ENCODE results near the gene PNLIPRP2. TPM values are rescaled to one million over a fixed set of nuclear protein-coding genes. Genes with fewer than 3 reads are reported as not detected.

The PNLIPRP2 gene
- total and polyA plus RNA-seq, 2 of the 8 experiments (the other 6 are each of a cell fraction or from before 2014, with no cell fraction given): 0.11 TPM; not detected in 1

- H2AFZ ChIP-seq (ENCODE audit: low read length): no peak overlapping the region
- peaks cover 0 to 2% of the 10 kb centered on the region in 2 experiments for H4K20me1 ChIP-seq (replicated peaks in 1 of 2; ENCODE audit: control insufficient read depth in 1 of 2, insufficient read depth in 2 of 2, low read length in 2 of 2)
- H4K91ac ChIP-seq (replicated peaks; ENCODE audit: insufficient read length, low read length): no peak overlapping the region
- H3K56ac ChIP-seq (replicated peaks; ENCODE audit: insufficient read length, low read depth, low read length): no peak overlapping the region
- H3K23ac ChIP-seq (ENCODE audit: insufficient read length): no peak overlapping the region
- H3K14ac ChIP-seq (ENCODE audit: insufficient read length): no peak overlapping the region
- no peak for TF ChIP-seq BRCA1 (IDR thresholded peaks at IDR 0.05; ENCODE audit: low read depth, low read length)
- no peak overlapping the region for H2BK20ac ChIP-seq (ENCODE audit: low read length)
- FAIRE-seq: no peak
- WGBS, 2 experiments (ENCODE audit: extremely low coverage in 1 of 2, insufficient coverage in 1 of 2, insufficient read length in 1 of 2, insufficient replicate concordance in 2 of 2, low coverage in 1 of 2, low lambda C conversion rate in 2 of 2, missing lambda C conversion rate in 1 of 2): 80% methylated on average over 5 of the region's 6 CpGs; no CpG with 5 or more reads in 1 of the 2 experiments
- no peak overlapping the region for H2AK5ac ChIP-seq (ENCODE audit: low read depth, low read length)
- H3K4me1 ChIP-seq (replicated peaks in 1 of 4; ENCODE audit: control insufficient read depth in 3 of 4, insufficient read depth in 4 of 4, low read length in 3 of 4): peaks cover 0 to 9% (median 3%) of the 10 kb centered on the region in 4 experiments; a peak in 4 of 7 replicates
- no peak overlapping the region for H4K5ac ChIP-seq (ENCODE audit: insufficient read length, low read depth, low read length)
- peaks cover 3 to 4% of the 10 kb centered on the region in 2 experiments; a peak in 1 of 4 replicates for H3K9me3 ChIP-seq (ENCODE audit: insufficient read depth in 2 of 2, low read depth in 1 of 2, low read length in 1 of 2)
- CTCF ChIA-PET (ENCODE audit: partially characterized antibody): interaction anchor here (0.7 to 1.3 kb wide), 2 partner anchors 9 to 163 kb away, joined by 3 read pairs; no protein-coding TSS in a partner anchor
- H3K79me2 ChIP-seq (ENCODE audit: control insufficient read depth in 1 of 2, insufficient read depth in 2 of 2, low read length in 2 of 2): no peaks in the 10 kb centered on the region
- no peak overlapping the region for H3K4me3 ChIP-seq (ENCODE audit: extremely low read depth in 1 of 4, insufficient read depth in 2 of 4, low read depth in 3 of 4, low read length in 4 of 4)
- H2BK15ac ChIP-seq (ENCODE audit: low read length): no peak overlapping the region
- DNase-seq (ENCODE audit: low read depth in 1 of 2, low spot score in 2 of 2): no peak
- H4K8ac ChIP-seq (ENCODE audit: extremely low read depth, insufficient read depth, low read length): no peak overlapping the region
- H3K36me3 ChIP-seq (ENCODE audit: control insufficient read depth in 2 of 4, insufficient read depth in 4 of 4, low read length in 3 of 4): no peaks in the 10 kb centered on the region
- H2BK12ac ChIP-seq (ENCODE audit: low read depth, low read length): no peak overlapping the region
- POLR2A ChIA-PET (ENCODE audit: partially characterized antibody): interaction anchor here (1.2 kb wide), 1 partner anchor 17 kb away, joined by 3 read pairs; no protein-coding TSS in a partner anchor
- no peak overlapping the region for H2BK120ac ChIP-seq (replicated peaks; ENCODE audit: low read depth, low read length)
- H3K4ac ChIP-seq (replicated peaks; ENCODE audit: insufficient read length, low read depth, low read length): no peak overlapping the region
- no peak overlapping the region for H3K27ac ChIP-seq (ENCODE audit: low read depth, low read length)
- no peak overlapping the region for H3K18ac ChIP-seq (ENCODE audit: extremely low read depth, low read length)
- H3K79me1 ChIP-seq (ENCODE audit: low read depth, low read length): no peaks in the 10 kb centered on the region
- H3K27me3 ChIP-seq (replicated peaks in 1 of 4; ENCODE audit: control insufficient read depth in 3 of 4, extremely low read depth in 1 of 4, insufficient read depth in 3 of 4, low read length in 3 of 4): peaks cover 0 to 12% (median 10%) of the 10 kb centered on the region in 4 experiments; a peak in 5 of 7 replicates
- H2BK5ac ChIP-seq (ENCODE audit: low read depth, low read length): no peak overlapping the region
- no peak overlapping the region for H3K9ac ChIP-seq (replicated peaks in 1 of 4; ENCODE audit: extremely low read depth in 1 of 4, low read depth in 3 of 4, low read length in 3 of 4)
- no peak overlapping the region for H3K4me2 ChIP-seq (ENCODE audit: insufficient read depth in 1 of 2, low read depth in 2 of 2, low read length in 2 of 2)
- peaks cover 3% of the 10 kb centered on the region; the same call in 1 of the 2 replicates for H3K23me2 ChIP-seq (ENCODE audit: low read depth, low read length)
Measured at GRCh38 chr10:116607336-116607735, 13.4 kb upstream of the PNLIPRP2 start.
